ENCODE measurements around the gene RGS6. TPM values are rescaled to one million over a fixed set of nuclear protein-coding genes. Genes with fewer than 3 reads are reported as not detected.

The RGS6 gene
- total RNA-seq, 2 experiments from 2014 or later: not detected

GRCh38 chr14:72546344-72547016 is 614.3 kb downstream of the RGS6 start:
- TF ChIP-seq CTCF (IDR thresholded peaks at IDR 0.05): no peak
- ATAC-seq (no peak), DNase-seq (no peak)
- ChIA-PET POLR2A (no interaction called here), CTCF (interaction anchor here (1.1 kb wide), 1 partner anchor 402 kb away, joined by 3 read pairs; no protein-coding TSS in a partner anchor)
- H3K9me3 Mint-ChIP-seq: no peaks in the 10 kb centered on the region
- H3K27me3 Mint-ChIP-seq: peaks cover 2% of the 10 kb centered on the region
- H3K27ac Mint-ChIP-seq: no peak overlapping the region
- H3K4me3 Mint-ChIP-seq: no peak overlapping the region
- H3K4me1 Mint-ChIP-seq (ENCODE audit: low read depth): no peaks in the 10 kb centered on the region
- no peaks in the 10 kb centered on the region for H3K36me3 Mint-ChIP-seq (ENCODE audit: low read depth)
- intact Hi-C loops (cut with micrococcal nuclease): no loop called here

- H3K27ac Mint-ChIP-seq: no peak overlapping the region
- ChIA-PET CTCF (interaction anchor here (0.6 to 0.8 kb wide), 2 partner anchors 23 to 302 kb away, joined by 3 to 4 read pairs; no protein-coding TSS in a partner anchor), POLR2A (no interaction called here)
- H3K36me3 Mint-ChIP-seq (ENCODE audit: low read depth): no peaks in the 10 kb centered on the region
- no peaks in the 10 kb centered on the region for H3K4me1 Mint-ChIP-seq (ENCODE audit: low read depth)
- intact Hi-C loops (cut with micrococcal nuclease): no loop called here
- H3K4me3 Mint-ChIP-seq: no peak overlapping the region
- no peak for ATAC-seq
- TF ChIP-seq CTCF (IDR thresholded peaks at IDR 0.05): no peak
- no peak for DNase-seq
- H3K27me3 Mint-ChIP-seq: peaks cover 2% of the 10 kb centered on the region
- no peaks in the 10 kb centered on the region for H3K9me3 Mint-ChIP-seq
Observed at GRCh38 chr14:72547999-72548398, 615.8 kb downstream of the RGS6 start.

- no peak for ATAC-seq
- no peak overlapping the region for H3K4me3 Mint-ChIP-seq
- peaks cover 8% of the 10 kb centered on the region for H3K27me3 Mint-ChIP-seq
- ChIA-PET POLR2A (no interaction called here), CTCF (interaction anchor here (1.2 kb wide), 1 partner anchor 35 kb away, joined by 4 read pairs; no protein-coding TSS in a partner anchor)
- no peaks in the 10 kb centered on the region for H3K36me3 Mint-ChIP-seq (ENCODE audit: low read depth)
- no peak overlapping the region for H3K27ac Mint-ChIP-seq
- no peak for DNase-seq
- no peaks in the 10 kb centered on the region for H3K9me3 Mint-ChIP-seq
- no peaks in the 10 kb centered on the region for H3K4me1 Mint-ChIP-seq (ENCODE audit: low read depth)
- intact Hi-C loops (cut with micrococcal nuclease): no loop called here
- TF ChIP-seq CTCF (IDR thresholded peaks at IDR 0.05): no peak
Observed at GRCh38 chr14:72549026-72549425, 616.8 kb downstream of the RGS6 start.

GRCh38 chr14:72549854-72550253 is 617.6 kb downstream of the RGS6 start:
- Mint-ChIP-seq H3K4me1 (ENCODE audit: low read depth) (no peaks in the 10 kb centered on the region), H3K27me3 (peaks cover 8% of the 10 kb centered on the region), H3K36me3 (ENCODE audit: low read depth) (no peaks in the 10 kb centered on the region), H3K27ac (no peak overlapping the region), H3K9me3 (no peaks in the 10 kb centered on the region), H3K4me3 (no peak overlapping the region)
- TF ChIP-seq CTCF (IDR thresholded peaks at IDR 0.05): no peak
- DNase-seq: no peak
- no peak for ATAC-seq
- POLR2A ChIA-PET: no interaction called here
- intact Hi-C loops (cut with micrococcal nuclease): no loop called here
- CTCF ChIA-PET: interaction anchor here (1.2 kb wide), 1 partner anchor 36 kb away, joined by 4 read pairs; no protein-coding TSS in a partner anchor

GRCh38 chr14:72550513-72550912 is 618.3 kb downstream of the RGS6 start:
- Mint-ChIP-seq H3K4me1 (ENCODE audit: low read depth) (no peaks in the 10 kb centered on the region), H3K36me3 (ENCODE audit: low read depth) (no peaks in the 10 kb centered on the region), H3K27me3 (peaks cover 8% of the 10 kb centered on the region), H3K27ac (no peak overlapping the region), H3K9me3 (no peaks in the 10 kb centered on the region), H3K4me3 (no peak overlapping the region)
- TF ChIP-seq CTCF (IDR thresholded peaks at IDR 0.05): no peak
- ChIA-PET POLR2A (no interaction called here), CTCF (no interaction called here)
- ATAC-seq (no peak), DNase-seq (no peak)
- intact Hi-C loops (cut with micrococcal nuclease): no loop called here

Data from activated CD8-positive, alpha-beta T cell treated with anti-CD3 and anti-CD28 coated beads for 36 hours (primary cell).